ENCODE data around the gene MAPK7.

- no peak for TF ChIP-seq EZH2 (IDR thresholded peaks at IDR 0.05; ENCODE audit: borderline replicate concordance, low read depth, low read length, poor library complexity, severe bottlenecking)
- TF ChIP-seq, protein P1, sequence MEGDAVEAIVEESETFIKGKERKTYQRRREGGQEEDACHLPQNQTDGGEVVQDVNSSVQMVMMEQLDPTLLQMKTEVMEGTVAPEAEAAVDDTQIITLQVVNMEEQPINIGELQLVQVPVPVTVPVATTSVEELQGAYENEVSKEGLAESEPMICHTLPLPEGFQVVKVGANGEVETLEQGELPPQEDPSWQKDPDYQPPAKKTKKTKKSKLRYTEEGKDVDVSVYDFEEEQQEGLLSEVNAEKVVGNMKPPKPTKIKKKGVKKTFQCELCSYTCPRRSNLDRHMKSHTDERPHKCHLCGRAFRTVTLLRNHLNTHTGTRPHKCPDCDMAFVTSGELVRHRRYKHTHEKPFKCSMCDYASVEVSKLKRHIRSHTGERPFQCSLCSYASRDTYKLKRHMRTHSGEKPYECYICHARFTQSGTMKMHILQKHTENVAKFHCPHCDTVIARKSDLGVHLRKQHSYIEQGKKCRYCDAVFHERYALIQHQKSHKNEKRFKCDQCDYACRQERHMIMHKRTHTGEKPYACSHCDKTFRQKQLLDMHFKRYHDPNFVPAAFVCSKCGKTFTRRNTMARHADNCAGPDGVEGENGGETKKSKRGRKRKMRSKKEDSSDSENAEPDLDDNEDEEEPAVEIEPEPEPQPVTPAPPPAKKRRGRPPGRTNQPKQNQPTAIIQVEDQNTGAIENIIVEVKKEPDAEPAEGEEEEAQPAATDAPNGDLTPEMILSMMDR (conservative IDR thresholded peaks at IDR 0.05; ENCODE audit: low read depth, low read length) = no peak
Observed at GRCh38 chr17:19343671-19344151, 34.6 kb upstream of the MAPK7 start.
